ACC112 (cell line): ENCODE measurements around the gene CEMIP2.
"Not testable (repeated sequence)": the region's sequence is repeated elsewhere in the genome, so short reads cannot be mapped to it uniquely, and the experiment has no call there.

ENCODE experiments used
- H2AFZ ChIP-seq: fragments of 200-600 bp; sonication (generic); one replicate; pipeline ENCODE4 v1.6.0; 2017; ENCODE audit warnings: antibody characterized with exemption, low read length; ENCODE audit not compliant: unreplicated experiment
- H3K27ac ChIP-seq: fragments of 200-600 bp; sonication (generic); 2 replicates; pipeline ENCODE4 v1.5.1; 2014; ENCODE audit warnings: low read depth, mild to moderate bottlenecking, antibody characterized with exemption, low read length, moderate library complexity
- H3K27me3 ChIP-seq: fragments of 200-600 bp; sonication (generic); 2 replicates; pipeline ENCODE4 v1.6.1; 2014; ENCODE audit warnings: mild to moderate bottlenecking, antibody characterized with exemption, low read length, moderate library complexity, mixed read lengths; ENCODE audit not compliant: insufficient read depth
- H3K36me3 ChIP-seq: fragments of 200-600 bp; sonication (generic); 2 replicates; pipeline ENCODE4 v1.6.1; 2016; ENCODE audit warnings: mild to moderate bottlenecking, antibody characterized with exemption, low read length, moderate library complexity, mixed read lengths; ENCODE audit not compliant: insufficient read depth
- H3K4me1 ChIP-seq: fragments of 200-600 bp; sonication (generic); one replicate; pipeline ENCODE4 v1.6.1; 2016; ENCODE audit warnings: low read length, mixed read lengths; ENCODE audit not compliant: insufficient read depth, unreplicated experiment, control insufficient read depth
- H3K4me3 ChIP-seq: fragments of 200-600 bp; sonication (generic); 2 replicates; pipeline ENCODE4 v1.5.1; 2014; ENCODE audit warnings: mild to moderate bottlenecking, low read depth, low read length
- H3K79me2 ChIP-seq: fragments of 200-600 bp; sonication (generic); one replicate; pipeline ENCODE4 v1.6.0; 2016; ENCODE audit warnings: low read length; ENCODE audit not compliant: control insufficient read depth, unreplicated experiment, insufficient read depth

CEMIP2 gene

GRCh38 chr9:71668717-71669116, 99.6 kb downstream of the CEMIP2 start:
- H3K27ac ChIP-seq, result no peak overlapping the region
- no peaks in the 10 kb centered on the region for H3K79me2 ChIP-seq
- no peak overlapping the region for H3K4me3 ChIP-seq
- no peaks in the 10 kb centered on the region for H3K27me3 ChIP-seq
- H3K4me1 ChIP-seq, result no peaks in the 10 kb centered on the region
- H2AFZ ChIP-seq, result no peak overlapping the region
- no peaks in the 10 kb centered on the region for H3K36me3 ChIP-seq

DNA sequence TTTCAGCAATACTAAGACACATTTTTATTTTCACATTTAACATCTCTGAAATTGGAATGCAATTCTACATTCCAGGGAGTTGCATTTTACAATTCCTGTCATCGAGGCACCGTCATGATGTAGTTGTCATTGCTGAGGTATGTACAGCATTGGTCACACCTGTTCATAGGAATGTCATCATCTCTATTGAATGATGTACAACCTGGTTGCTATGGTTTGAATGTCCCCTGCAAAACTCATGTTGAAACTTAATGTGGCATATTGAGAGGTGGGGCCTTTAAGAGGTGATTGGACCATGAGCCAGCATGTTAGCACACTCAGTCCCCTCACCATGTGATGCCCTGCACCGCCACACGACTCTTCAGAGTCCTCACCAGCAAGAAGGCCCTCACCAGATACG, 103.1 kb downstream of the CEMIP2 start:
- Histone ChIP-seq H3K27ac (no peak overlapping the region), H3K4me3 (no peak overlapping the region), H3K79me2 (no peaks in the 10 kb centered on the region), H3K36me3 (no peaks in the 10 kb centered on the region), H3K27me3 (no peaks in the 10 kb centered on the region; the same call in 1 of the 2 replicates), H3K4me1 (no peaks in the 10 kb centered on the region), H2AFZ (no peak overlapping the region)

DNA sequence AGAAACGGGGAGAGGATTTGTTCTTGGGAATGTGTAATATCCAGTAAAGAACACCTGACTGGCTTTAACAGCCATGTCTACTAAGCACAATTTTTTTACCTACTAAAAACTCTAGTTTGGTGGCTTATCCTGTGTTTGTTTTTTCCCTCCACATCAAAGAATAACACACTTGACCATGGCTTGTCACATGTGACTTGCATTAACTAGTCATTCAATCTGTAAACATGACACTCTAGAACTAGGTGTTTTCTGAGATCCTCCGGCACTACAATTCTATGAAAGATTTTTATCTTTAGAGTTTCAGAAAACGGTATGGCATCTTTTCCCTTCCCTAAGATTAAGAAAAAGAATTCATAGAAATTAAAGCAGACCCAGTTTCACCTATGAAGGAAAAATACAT, 103.7 kb downstream of the CEMIP2 start:
- no peaks in the 10 kb centered on the region for H3K4me1 ChIP-seq
- no peaks in the 10 kb centered on the region for H3K36me3 ChIP-seq
- no peak overlapping the region for H3K4me3 ChIP-seq
- no peak overlapping the region for H2AFZ ChIP-seq
- no peaks in the 10 kb centered on the region for H3K79me2 ChIP-seq
- no peaks in the 10 kb centered on the region; the same call in 1 of the 2 replicates for H3K27me3 ChIP-seq
- no peak overlapping the region for H3K27ac ChIP-seq

DNA sequence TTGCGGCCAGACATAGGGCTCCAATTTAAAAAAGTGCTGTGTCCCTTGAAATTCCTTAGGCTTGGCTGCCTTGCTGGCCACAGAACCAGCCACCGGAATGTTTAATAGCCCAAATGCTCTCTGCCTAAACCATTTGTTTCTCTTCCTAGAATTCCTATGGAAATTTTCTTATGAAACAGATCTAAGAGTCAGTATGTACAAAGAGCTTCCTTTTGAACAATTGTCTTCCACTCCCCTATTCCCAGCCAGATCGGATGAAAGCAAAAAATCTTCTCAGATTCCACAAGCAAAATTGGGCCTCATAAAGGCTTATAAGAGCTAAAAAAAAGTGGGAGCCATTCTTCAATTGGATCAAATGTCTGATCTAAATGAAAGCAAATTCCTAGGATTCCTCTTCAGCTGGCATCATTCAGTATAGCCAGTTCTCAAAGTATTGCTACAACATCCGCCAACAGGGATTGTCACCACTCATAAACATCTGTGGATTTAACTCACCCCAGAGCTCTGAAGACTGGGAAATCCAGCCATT, 104.3 kb downstream of the CEMIP2 start:
- H3K27me3 ChIP-seq, result no peaks in the 10 kb centered on the region; the same call in 1 of the 2 replicates
- no peak overlapping the region for H2AFZ ChIP-seq
- H3K4me1 ChIP-seq, result no peaks in the 10 kb centered on the region
- no peaks in the 10 kb centered on the region for H3K79me2 ChIP-seq
- no peak overlapping the region for H3K4me3 ChIP-seq
- no peaks in the 10 kb centered on the region for H3K36me3 ChIP-seq
- no peak overlapping the region for H3K27ac ChIP-seq

- no peaks in the 10 kb centered on the region for H3K79me2 ChIP-seq
- H3K27me3 ChIP-seq, result no peaks in the 10 kb centered on the region; the same call in 1 of the 2 replicates
- no peaks in the 10 kb centered on the region for H3K36me3 ChIP-seq
- H3K4me3 ChIP-seq, result no peak overlapping the region
- no peak overlapping the region for H2AFZ ChIP-seq
- no peaks in the 10 kb centered on the region for H3K4me1 ChIP-seq
- H3K27ac ChIP-seq, result no peak overlapping the region
These were observed 105.1 kb downstream of the CEMIP2 start for GRCh38 chr9:71663216-71663615.

DNA sequence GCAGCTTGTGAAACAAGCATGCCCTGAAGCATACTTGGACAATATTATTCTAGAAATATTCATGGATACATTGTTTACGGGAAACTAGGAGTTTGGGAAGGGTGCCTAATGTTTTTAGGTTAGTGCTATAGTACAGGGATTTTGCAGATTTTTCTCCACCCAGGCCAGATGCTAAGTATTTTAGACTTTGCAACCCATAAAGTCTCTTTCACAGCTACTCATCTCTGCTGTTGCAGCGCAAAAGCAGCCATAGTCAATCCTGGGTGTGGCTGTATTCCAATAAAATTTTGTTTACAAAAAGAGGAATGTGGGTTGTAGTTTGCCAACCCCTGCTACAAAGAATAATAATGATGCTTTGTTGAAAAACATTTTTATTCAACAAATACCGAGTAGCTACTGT, 106.2 kb downstream of the CEMIP2 start:
- H3K79me2 ChIP-seq, result no peaks in the 10 kb centered on the region
- H3K4me3 ChIP-seq, result no peak overlapping the region
- no peak overlapping the region for H2AFZ ChIP-seq
- H3K27me3 ChIP-seq, result no peaks in the 10 kb centered on the region; the same call in 1 of the 2 replicates
- no peak overlapping the region for H3K27ac ChIP-seq
- no peaks in the 10 kb centered on the region for H3K4me1 ChIP-seq
- no peaks in the 10 kb centered on the region for H3K36me3 ChIP-seq

- not testable (repeated sequence) for H3K27me3 ChIP-seq, H3K36me3 ChIP-seq, H3K4me1 ChIP-seq, H3K4me3 ChIP-seq, H3K79me2 ChIP-seq, H3K27ac ChIP-seq, H2AFZ ChIP-seq
These were observed 111.0 kb downstream of the CEMIP2 start for GRCh38 chr9:71657276-71657675.

- Histone ChIP-seq H3K4me3 (no peak overlapping the region), H2AFZ (no peak overlapping the region), H3K36me3 (no peaks in the 10 kb centered on the region), H3K79me2 (no peaks in the 10 kb centered on the region), H3K27ac (no peak overlapping the region), H3K27me3 (no peaks in the 10 kb centered on the region; the same call in 1 of the 2 replicates), H3K4me1 (no peaks in the 10 kb centered on the region)
These were observed 111.8 kb downstream of the CEMIP2 start for GRCh38 chr9:71656496-71656895.

DNA sequence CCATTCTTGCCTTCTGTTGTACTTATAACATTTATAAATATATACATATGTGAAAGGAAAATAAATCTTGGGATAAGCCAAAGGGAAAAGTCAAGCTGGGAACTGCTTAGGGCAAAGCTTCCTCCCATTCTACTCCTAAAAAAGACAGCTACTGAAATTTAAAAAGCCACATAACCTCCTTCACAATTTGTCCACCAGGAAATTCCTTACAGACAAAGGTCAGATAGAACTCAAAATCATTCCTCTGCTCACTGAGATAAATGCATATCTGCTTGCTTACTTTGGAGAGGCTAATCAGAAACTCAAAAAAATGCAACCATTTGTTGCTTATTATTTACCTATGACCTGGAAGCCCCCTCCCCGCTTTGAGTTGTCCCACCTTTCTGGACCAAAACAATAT, 112.5 kb downstream of the CEMIP2 start:
- no peaks in the 10 kb centered on the region for H3K79me2 ChIP-seq
- H3K27ac ChIP-seq, result no peak overlapping the region
- no peaks in the 10 kb centered on the region for H3K36me3 ChIP-seq
- no peaks in the 10 kb centered on the region for H3K4me1 ChIP-seq
- H2AFZ ChIP-seq, result no peak overlapping the region
- H3K4me3 ChIP-seq, result no peak overlapping the region
- no peaks in the 10 kb centered on the region for H3K27me3 ChIP-seq

GRCh38 chr9:71655141-71655540, 113.2 kb downstream of the CEMIP2 start:
- H3K4me1 ChIP-seq, result no peaks in the 10 kb centered on the region
- H3K27me3 ChIP-seq, result no peaks in the 10 kb centered on the region
- no peaks in the 10 kb centered on the region for H3K36me3 ChIP-seq
- no peaks in the 10 kb centered on the region for H3K79me2 ChIP-seq
- H2AFZ ChIP-seq, result no peak overlapping the region
- H3K27ac ChIP-seq, result no peak overlapping the region
- no peak overlapping the region for H3K4me3 ChIP-seq

- H3K27ac ChIP-seq, result no peak overlapping the region
- H2AFZ ChIP-seq, result no peak overlapping the region
- H3K4me3 ChIP-seq, result no peak overlapping the region
- H3K79me2 ChIP-seq, result no peaks in the 10 kb centered on the region
- H3K27me3 ChIP-seq, result no peaks in the 10 kb centered on the region
- no peaks in the 10 kb centered on the region for H3K36me3 ChIP-seq
- peaks cover 4% of the 10 kb centered on the region for H3K4me1 ChIP-seq
These were observed 115.8 kb downstream of the CEMIP2 start for GRCh38 chr9:71652480-71652879.
